ENCODE measurements around the gene GLYAT. TPM values are rescaled to one million over a fixed set of nuclear protein-coding genes. Genes with fewer than 3 reads are reported as not detected.

GLYAT gene
- total and polyA plus RNA-seq, 2 donors (not counting 1 experiment from before 2014, with no cell fraction given), result not detected

DNA sequence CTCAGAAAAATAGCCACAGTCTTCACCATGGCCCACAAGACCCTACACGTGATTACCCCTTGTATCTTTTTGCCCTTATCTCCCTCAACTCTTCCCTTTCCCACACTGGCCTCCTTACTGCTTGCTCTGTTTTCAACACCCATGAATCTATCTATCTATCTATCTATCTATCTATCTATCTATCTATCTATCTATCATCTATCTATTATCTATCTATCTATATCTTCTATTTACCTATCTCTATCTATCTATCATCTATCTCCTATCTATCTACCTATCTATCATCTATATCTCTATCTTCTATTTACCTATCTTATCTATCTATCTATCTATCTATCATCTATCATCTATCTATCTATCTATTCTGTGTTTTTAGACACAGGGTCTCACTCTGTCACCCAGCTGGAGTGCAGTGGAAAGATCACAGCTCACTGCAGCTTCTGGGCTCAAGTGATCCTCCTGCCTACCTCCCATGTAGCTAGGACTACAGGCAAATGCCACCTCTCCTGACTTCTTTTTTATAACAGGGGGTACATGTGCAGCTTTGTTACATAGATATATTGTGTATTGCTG, 55.1 kb downstream of the GLYAT start:
- peaks cover 0 to 19% (median 6%) of the 10 kb centered on the region in 4 experiments for H3K27me3 ChIP-seq (replicated peaks in 1 of 4; ENCODE audit: control extremely low read depth in 1 of 4, control insufficient read depth in 3 of 4, insufficient read depth in 4 of 4, low read length in 3 of 4)
- ChIA-PET CTCF (interaction anchor here (0.6 to 7.7 kb wide), 12 partner anchors 9 to 974 kb away, joined by 3 to 65 read pairs (median 4); no protein-coding TSS in a partner anchor), POLR2A (no interaction called here)
- H4K20me1 ChIP-seq (ENCODE audit: control insufficient read depth, insufficient read depth, low read length, poor library complexity, severe bottlenecking), result no peaks in the 10 kb centered on the region
- H3K79me2 ChIP-seq (ENCODE audit: control insufficient read depth, insufficient read depth, low read length), result no peaks in the 10 kb centered on the region
- intact Hi-C loops (cut with micrococcal nuclease), result no loop called here
- no peak overlapping the region for H3K4me2 ChIP-seq (replicated peaks; ENCODE audit: low read depth, low read length, poor library complexity, severe bottlenecking)
- no peak overlapping the region for H3K27ac ChIP-seq (ENCODE audit: low read length in 2 of 2)
- no peak for ATAC-seq (ENCODE audit: low read depth)
- H3K27ac Mint-ChIP-seq, result no peak overlapping the region
- no peak overlapping the region for H2AFZ ChIP-seq (ENCODE audit: insufficient read depth, low read depth, low read length, poor library complexity, severe bottlenecking)
- H3K36me3 ChIP-seq (replicated peaks in 1 of 2; ENCODE audit: control extremely low read depth in 1 of 2, control insufficient read depth in 1 of 2, extremely low read depth in 1 of 2, insufficient read depth in 2 of 2, low read length in 1 of 2), result no peaks in the 10 kb centered on the region
- WGBS (ENCODE audit: insufficient coverage), result 88% methylated on average over 1 of the region's 1 CpG
- H3K9me3 Mint-ChIP-seq (ENCODE audit: insufficient read depth), result no peaks in the 10 kb centered on the region
- H3K4me1 ChIP-seq (ENCODE audit: control insufficient read depth in 2 of 2, insufficient read depth in 2 of 2, low read length in 2 of 2), result no peaks in the 10 kb centered on the region
- no peak overlapping the region for H3K4me3 ChIP-seq (ENCODE audit: control extremely low read depth in 1 of 5, extremely low read depth in 1 of 5, insufficient read depth in 1 of 5, low read depth in 2 of 5, low read length in 4 of 5)
- TF ChIP-seq CTCF (IDR thresholded peaks at IDR 0.05) (no peak), EZH2 (IDR thresholded peaks at IDR 0.05; ENCODE audit: borderline replicate concordance, insufficient read depth, low read depth, low read length, poor library complexity, severe bottlenecking) (no peak)
- no peak overlapping the region for H3K4me3 Mint-ChIP-seq
- no peak for DNase-seq
- no peaks in the 10 kb centered on the region for H3K4me1 Mint-ChIP-seq
- peaks cover 22% of the 10 kb centered on the region for H3K27me3 Mint-ChIP-seq
- H3K9ac ChIP-seq (ENCODE audit: low read length), result no peak overlapping the region
- H3K9me3 ChIP-seq (ENCODE audit: control extremely low read depth in 1 of 3, control insufficient read depth in 2 of 3, insufficient read depth in 1 of 3, low read length in 2 of 3), result no peaks in the 10 kb centered on the region

Data from B cell (primary cell).